ENCODE data around the gene BFSP1. TPM values are rescaled to one million over a fixed set of nuclear protein-coding genes. Genes with fewer than 3 reads are reported as not detected.

Gene BFSP1
- total and polyA plus RNA-seq, 2 donors (not counting 1 experiment from before 2014, with no cell fraction given), result 1.5 to 2.3 TPM

- peaks cover 2% of the 10 kb centered on the region for H3K27me3 ChIP-seq (ENCODE audit: control insufficient read depth, insufficient read depth, low read length)
- no peak overlapping the region for H3K27ac ChIP-seq (ENCODE audit: insufficient read depth, low read length)
- peaks cover 6% of the 10 kb centered on the region for H3K4me1 ChIP-seq (ENCODE audit: control insufficient read depth, extremely low read depth, insufficient read depth, low read length)
- peak overlapping the region; percentile 77 for H3K4me2 ChIP-seq (ENCODE audit: extremely low read depth, insufficient read depth, low read length)
- H3K79me2 ChIP-seq (ENCODE audit: control insufficient read depth, insufficient read depth, low read length), result no peaks in the 10 kb centered on the region
- H2AFZ ChIP-seq (ENCODE audit: low read length), result peak overlapping the region; percentile 46
- H4K20me1 ChIP-seq (ENCODE audit: control insufficient read depth, extremely low read depth, insufficient read depth, low read length), result no peaks in the 10 kb centered on the region
- H3K9ac ChIP-seq (ENCODE audit: insufficient read depth, low read length), result no peak overlapping the region
- no peaks in the 10 kb centered on the region for H3K9me3 ChIP-seq (ENCODE audit: control insufficient read depth, insufficient read depth, low read depth, low read length)
- TF ChIP-seq CTCF (conservative IDR thresholded peaks at IDR 0.05 in 1 of 2, IDR thresholded peaks at IDR 0.05 in 1 of 2; ENCODE audit: low read depth in 1 of 2, low read length in 2 of 2) (no peak), EZH2 (IDR thresholded peaks at IDR 0.05; ENCODE audit: low read length, missing control alignments) (no peak)
- no peaks in the 10 kb centered on the region for H3K36me3 ChIP-seq (ENCODE audit: control insufficient read depth, insufficient read depth, low read length)
- DNase-seq (ENCODE audit: low read depth in 2 of 2), result peak; percentile 57 to 61
- H3K4me3 ChIP-seq (replicated peaks in 1 of 4; ENCODE audit: control extremely low read depth in 1 of 4, insufficient read depth in 1 of 4, low read depth in 3 of 4, low read length in 4 of 4), result peak overlapping the region in 1 of 4 experiments; percentile 58
Measured at GRCh38 chr20:17505636-17506517, 25.3 kb downstream of the BFSP1 start.

- Histone ChIP-seq H3K4me1 (ENCODE audit: control insufficient read depth, extremely low read depth, insufficient read depth, low read length) (peaks cover 6% of the 10 kb centered on the region), H3K27me3 (ENCODE audit: control insufficient read depth, insufficient read depth, low read length) (peaks cover 2% of the 10 kb centered on the region), H3K27ac (ENCODE audit: insufficient read depth, low read length) (no peak overlapping the region), H3K4me2 (ENCODE audit: extremely low read depth, insufficient read depth, low read length) (peak overlapping the region; percentile 77), H4K20me1 (ENCODE audit: control insufficient read depth, extremely low read depth, insufficient read depth, low read length) (no peaks in the 10 kb centered on the region), H2AFZ (ENCODE audit: low read length) (peak overlapping the region; percentile 46), H3K9me3 (ENCODE audit: control insufficient read depth, insufficient read depth, low read depth, low read length) (no peaks in the 10 kb centered on the region), H3K9ac (ENCODE audit: insufficient read depth, low read length) (peak overlapping the region; percentile 43), H3K4me3 (replicated peaks in 1 of 4; ENCODE audit: control extremely low read depth in 1 of 4, insufficient read depth in 1 of 4, low read depth in 3 of 4, low read length in 4 of 4) (peak overlapping the region; percentile 39 to 75 (median 56)), H3K79me2 (ENCODE audit: control insufficient read depth, insufficient read depth, low read length) (no peaks in the 10 kb centered on the region), H3K36me3 (ENCODE audit: control insufficient read depth, insufficient read depth, low read length) (no peaks in the 10 kb centered on the region)
- peak; percentile 52 to 71 for DNase-seq (ENCODE audit: low read depth in 2 of 2)
- TF ChIP-seq CTCF (conservative IDR thresholded peaks at IDR 0.05 in 1 of 2, IDR thresholded peaks at IDR 0.05 in 1 of 2; ENCODE audit: low read depth in 1 of 2, low read length in 2 of 2) (peak; percentile 26 to 41), EZH2 (IDR thresholded peaks at IDR 0.05; ENCODE audit: low read length, missing control alignments) (no peak)
Measured at GRCh38 chr20:17504898-17505635, 26.1 kb downstream of the BFSP1 start.

Measured in fibroblast of lung (primary cell).